HG03457 (cell line): ENCODE measurements around the gene RAI1.

Experiments
- ATAC-seq: cut with Tn5 transposase; IDR thresholded peaks from one replicate; pipeline ENCODE4 v1.9.1; 2021; ENCODE audit warnings: moderate number of reproducible peaks; ENCODE audit not compliant: unreplicated experiment

Gene RAI1

GRCh38 chr17:17779015-17779611, 97.9 kb downstream of the RAI1 start:
- no peak for ATAC-seq

GRCh38 chr17:17780922-17781590, 99.8 kb downstream of the RAI1 start:
- no peak for ATAC-seq

- ATAC-seq: no peak
Observed at GRCh38 chr17:17781591-17782496, 100.6 kb downstream of the RAI1 start.

- ATAC-seq: no peak
Observed at GRCh38 chr17:17782523-17783115, 101.4 kb downstream of the RAI1 start.

GRCh38 chr17:17783116-17783824, 102.0 kb downstream of the RAI1 start:
- no peak for ATAC-seq

- no peak for ATAC-seq
Observed at GRCh38 chr17:17783825-17784656, 102.8 kb downstream of the RAI1 start.

GRCh38 chr17:17784657-17785267, 103.5 kb downstream of the RAI1 start:
- ATAC-seq: no peak

GRCh38 chr17:17785407-17785806, 104.1 kb downstream of the RAI1 start:
- ATAC-seq: no peak

GRCh38 chr17:17786998-17787397, 105.7 kb downstream of the RAI1 start:
- ATAC-seq: no peak

- ATAC-seq: no peak
Observed at GRCh38 chr17:17787568-17787967, 106.3 kb downstream of the RAI1 start.

- no peak for ATAC-seq
Observed at GRCh38 chr17:17788967-17789366, 107.7 kb downstream of the RAI1 start.

- no peak for ATAC-seq
Observed at GRCh38 chr17:17789410-17789809, 108.2 kb downstream of the RAI1 start.

- ATAC-seq: no peak
Observed at GRCh38 chr17:17789828-17790636, 108.8 kb downstream of the RAI1 start.

GRCh38 chr17:17790637-17791464, 109.6 kb downstream of the RAI1 start:
- no peak for ATAC-seq

GRCh38 chr17:17792037-17792550, 110.8 kb downstream of the RAI1 start:
- ATAC-seq: no peak

GRCh38 chr17:17792551-17793377, 111.5 kb downstream of the RAI1 start:
- no peak for ATAC-seq
